HG03469 (cell line): ENCODE data around the gene ARHGEF26.

Source experiments
- ATAC-seq: cut with Tn5 transposase; IDR thresholded peaks from one replicate; pipeline ENCODE4 v1.9.1; 2021; ENCODE audit warnings: mild to moderate bottlenecking, moderate library complexity, moderate number of reproducible peaks; ENCODE audit not compliant: unreplicated experiment

The ARHGEF26 gene

GRCh38 chr3:154152741-154153140 lies 31.6 kb downstream of the ARHGEF26 start:
- ATAC-seq = no peak

DNA sequence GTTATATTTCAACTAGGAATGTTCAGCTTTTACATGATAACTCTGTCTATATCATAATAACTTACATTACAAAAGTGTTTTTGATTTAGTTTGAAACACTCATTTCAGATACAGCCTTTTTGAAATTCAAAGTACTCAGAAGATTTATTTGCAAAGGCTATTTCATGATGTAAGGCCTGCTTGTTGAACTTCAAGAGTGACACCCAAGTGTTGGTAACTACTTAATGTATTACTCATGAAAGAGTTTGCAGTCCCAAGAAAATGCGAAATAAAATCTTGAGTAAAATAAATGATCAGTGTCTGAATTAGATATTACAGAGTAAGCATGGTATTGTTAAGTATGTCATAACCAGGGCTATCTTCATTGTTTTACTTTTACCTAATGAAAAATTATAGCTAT lies 35.3 kb downstream of the ARHGEF26 start:
- no peak for ATAC-seq

GRCh38 chr3:154161806-154162205 lies 40.6 kb downstream of the ARHGEF26 start:
- ATAC-seq = no peak

- ATAC-seq = no peak
These were observed 43.2 kb downstream of the ARHGEF26 start for GRCh38 chr3:154164387-154164786.

GRCh38 chr3:154168998-154169795 lies 48.0 kb downstream of the ARHGEF26 start:
- no peak for ATAC-seq

DNA sequence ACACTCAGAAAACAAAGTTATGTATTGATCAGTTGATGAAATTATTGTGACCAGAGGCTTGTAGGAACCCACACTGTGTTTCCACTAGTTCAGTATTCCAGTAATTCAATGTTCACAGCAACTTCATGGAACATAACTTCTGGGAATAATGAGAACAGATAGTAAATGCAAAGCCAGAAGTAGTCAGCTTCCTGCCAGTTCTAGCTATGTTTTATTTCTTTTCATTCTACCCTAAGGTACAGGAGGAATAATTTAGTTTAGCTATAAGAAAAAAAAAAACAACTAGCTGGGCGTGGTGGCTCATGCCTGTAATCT lies 48.6 kb downstream of the ARHGEF26 start:
- ATAC-seq = no peak

- no peak for ATAC-seq
These were observed 49.1 kb downstream of the ARHGEF26 start for GRCh38 chr3:154170300-154170699.

DNA sequence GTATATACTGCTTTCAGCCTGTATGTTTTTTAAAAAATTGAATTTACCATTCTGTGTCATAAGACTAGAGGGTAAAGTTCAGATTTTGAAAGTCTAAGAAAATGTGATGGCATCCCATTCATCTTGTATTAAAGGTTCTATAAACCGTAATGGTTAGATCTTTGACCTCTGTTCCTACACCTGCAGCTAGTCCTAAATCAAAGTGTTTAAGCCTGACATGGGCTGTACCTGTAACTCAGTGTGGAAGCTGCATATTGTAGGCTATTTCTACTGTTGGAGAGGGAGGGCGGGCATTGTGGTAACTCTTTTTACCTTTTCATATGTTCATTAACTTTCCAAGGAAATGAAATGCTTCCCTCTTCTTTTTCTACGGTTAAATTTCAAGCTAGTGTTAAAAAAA lies 53.9 kb downstream of the ARHGEF26 start:
- ATAC-seq = no peak

DNA sequence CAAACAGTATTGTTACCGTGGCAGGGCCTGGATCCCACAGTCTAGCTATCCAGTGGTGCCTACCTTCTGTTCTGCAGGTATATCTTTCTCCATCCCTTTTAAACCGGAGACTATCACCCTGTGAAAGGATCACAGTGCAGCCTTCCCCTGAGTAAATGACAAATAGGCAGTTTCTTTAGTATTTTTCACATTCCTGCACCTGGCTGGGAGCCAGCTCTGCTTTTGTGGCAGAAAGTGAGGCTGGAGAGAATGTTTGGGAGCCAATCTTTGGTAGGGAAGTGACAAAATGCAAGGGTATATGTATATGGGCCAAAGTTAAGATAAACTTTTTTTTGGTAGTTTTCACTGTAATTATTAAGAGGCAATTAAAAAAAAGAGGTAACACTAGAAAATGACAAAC lies 54.8 kb downstream of the ARHGEF26 start:
- ATAC-seq = no peak

GRCh38 chr3:154177406-154177805 lies 56.2 kb downstream of the ARHGEF26 start:
- ATAC-seq = no peak

DNA sequence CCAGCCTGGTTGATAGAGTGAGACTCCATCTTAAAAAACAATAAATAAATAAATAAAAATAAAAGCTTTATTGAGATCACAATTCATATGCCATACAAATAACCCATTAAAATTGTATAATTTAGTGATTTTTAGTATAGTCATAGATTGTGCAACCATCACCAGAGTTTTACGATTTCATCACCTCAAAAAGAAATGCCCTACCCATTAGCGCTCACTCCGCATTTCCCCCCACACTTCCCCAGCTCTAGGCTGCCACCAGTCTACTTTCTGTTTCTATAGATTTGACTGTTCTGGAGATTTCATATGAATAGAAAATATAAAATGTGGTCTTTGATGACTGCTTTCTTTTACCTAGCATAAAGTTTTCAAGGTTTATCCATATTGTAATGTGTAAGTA lies 57.0 kb downstream of the ARHGEF26 start:
- ATAC-seq = no peak

DNA sequence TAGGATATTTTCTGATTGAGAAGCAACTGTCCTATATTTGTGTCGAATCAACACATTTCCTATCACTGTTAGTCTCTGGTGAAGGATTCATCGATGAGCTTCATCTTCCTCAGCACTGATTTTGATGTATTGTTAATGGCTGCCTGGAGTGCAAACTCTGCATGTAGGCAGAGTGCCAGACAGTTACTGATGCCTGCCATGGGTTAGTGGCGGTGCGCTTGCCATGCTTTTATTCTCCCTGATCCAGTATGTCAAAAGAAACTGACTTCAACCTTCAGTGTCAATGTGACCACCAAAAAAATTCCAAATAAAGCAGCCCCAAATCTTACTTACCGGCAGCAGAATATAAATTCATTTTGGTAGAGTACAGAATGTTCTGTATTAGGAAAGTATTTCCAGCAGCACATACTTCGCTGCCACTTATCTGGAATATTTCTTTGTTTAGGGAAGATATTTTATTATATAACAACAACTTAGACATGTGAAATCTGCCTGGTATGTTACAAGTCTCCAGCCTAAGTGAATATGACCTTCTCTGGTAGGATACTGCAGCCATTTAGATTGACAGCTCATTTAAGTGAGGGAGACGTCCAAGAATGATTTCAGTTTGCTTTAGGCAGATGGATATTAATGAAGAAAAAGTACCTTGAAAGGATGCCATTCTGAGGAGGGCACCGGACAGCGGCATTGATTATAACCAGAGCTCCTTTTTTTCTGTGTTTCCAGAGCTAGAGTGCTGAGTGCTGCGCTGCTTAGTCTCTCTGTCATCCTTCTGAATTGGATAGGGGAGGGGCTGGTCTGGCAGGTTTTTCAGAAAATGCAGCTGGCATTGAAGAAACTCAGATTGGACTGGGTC lies 59.9 kb downstream of the ARHGEF26 start:
- no peak for ATAC-seq

GRCh38 chr3:154182322-154182922 lies 61.2 kb downstream of the ARHGEF26 start:
- ATAC-seq = no peak

GRCh38 chr3:154182975-154183374 lies 61.8 kb downstream of the ARHGEF26 start:
- ATAC-seq = no peak

GRCh38 chr3:154184582-154184981 lies 63.4 kb downstream of the ARHGEF26 start:
- no peak for ATAC-seq

GRCh38 chr3:154188437-154188836 lies 67.2 kb downstream of the ARHGEF26 start:
- no peak for ATAC-seq

GRCh38 chr3:154188846-154189245 lies 67.7 kb downstream of the ARHGEF26 start:
- ATAC-seq = no peak

GRCh38 chr3:154191520-154191919 lies 70.3 kb downstream of the ARHGEF26 start:
- ATAC-seq = no peak

GRCh38 chr3:154192225-154192624 lies 71.0 kb downstream of the ARHGEF26 start:
- ATAC-seq = no peak

GRCh38 chr3:154193000-154193615 lies 71.9 kb downstream of the ARHGEF26 start:
- no peak for ATAC-seq

GRCh38 chr3:154194877-154195276 lies 73.7 kb downstream of the ARHGEF26 start:
- no peak for ATAC-seq
